Measurements from ENCODE around the gene UBL4B.
A peak's percentile ranks its signal among the peaks of the same experiment; 100 is the strongest.
"Not testable (repeated sequence)": the region's sequence is repeated elsewhere in the genome, so short reads cannot be mapped to it uniquely, and the experiment has no call there.

UBL4B gene

GRCh38 chr1:110112143-110112542 lies at the start of gene UBL4B:
TSS of gene UBL4B (plus strand) at chr1:110112443. CDS start at chr1:110112535, 92 bp downstream.
- no peak for DNase-seq

- no peak for DNase-seq
Observed at GRCh38 chr1:110062612-110063011, 49.6 kb upstream of the UBL4B start.

- DNase-seq = no peak
Observed at GRCh38 chr1:110063781-110064180, 48.5 kb upstream of the UBL4B start.

GRCh38 chr1:110064576-110065337 lies 47.5 kb upstream of the UBL4B start:
- DNase-seq = no peak

GRCh38 chr1:110065841-110066240 lies 46.4 kb upstream of the UBL4B start:
- DNase-seq = no peak

GRCh38 chr1:110067479-110067892 lies 44.8 kb upstream of the UBL4B start:
- DNase-seq = no peak

- peak; percentile 20 for DNase-seq
Observed at GRCh38 chr1:110067893-110068645, 44.2 kb upstream of the UBL4B start.

- peak; percentile 40 for DNase-seq
Observed at GRCh38 chr1:110068646-110069403, 43.4 kb upstream of the UBL4B start.

- peak; percentile 24 for DNase-seq
Observed at GRCh38 chr1:110069404-110070281, 42.6 kb upstream of the UBL4B start.

- DNase-seq = no peak
Observed at GRCh38 chr1:110070282-110070669, 42.0 kb upstream of the UBL4B start.

- DNase-seq = no peak
Observed at GRCh38 chr1:110070671-110071242, 41.5 kb upstream of the UBL4B start, which contains the start of gene ALX3. TSS of gene ALX3 (minus strand) at chr1:110070672. CDS start at chr1:110070612, 60 bp downstream.

GRCh38 chr1:110074166-110074565 lies 38.1 kb upstream of the UBL4B start:
- DNase-seq = no peak

- no peak for DNase-seq
Observed at GRCh38 chr1:110076789-110077500, 35.3 kb upstream of the UBL4B start.

GRCh38 chr1:110079995-110080394 lies 32.2 kb upstream of the UBL4B start:
- not testable (repeated sequence) for DNase-seq

- no peak for DNase-seq
Observed at GRCh38 chr1:110081061-110081460, 31.2 kb upstream of the UBL4B start.

- DNase-seq = no peak
Observed at GRCh38 chr1:110082477-110082876, 29.8 kb upstream of the UBL4B start.

GRCh38 chr1:110083061-110083865 lies 29.0 kb upstream of the UBL4B start:
- no peak for DNase-seq

- peak; percentile 24 for DNase-seq
Observed at GRCh38 chr1:110083866-110084226, 28.4 kb upstream of the UBL4B start.

GRCh38 chr1:110084227-110085078 lies 27.8 kb upstream of the UBL4B start:
- peak; percentile 56 for DNase-seq

Data from stimulated activated CD4-positive, alpha-beta T cell treated with anti-CD3 and anti-CD28 coated beads, Interleukin-15, amount 100 ng/mL, for 24 hours (primary cell).